ENCODE results near the gene FAM210B.

FAM210B gene

DNA sequence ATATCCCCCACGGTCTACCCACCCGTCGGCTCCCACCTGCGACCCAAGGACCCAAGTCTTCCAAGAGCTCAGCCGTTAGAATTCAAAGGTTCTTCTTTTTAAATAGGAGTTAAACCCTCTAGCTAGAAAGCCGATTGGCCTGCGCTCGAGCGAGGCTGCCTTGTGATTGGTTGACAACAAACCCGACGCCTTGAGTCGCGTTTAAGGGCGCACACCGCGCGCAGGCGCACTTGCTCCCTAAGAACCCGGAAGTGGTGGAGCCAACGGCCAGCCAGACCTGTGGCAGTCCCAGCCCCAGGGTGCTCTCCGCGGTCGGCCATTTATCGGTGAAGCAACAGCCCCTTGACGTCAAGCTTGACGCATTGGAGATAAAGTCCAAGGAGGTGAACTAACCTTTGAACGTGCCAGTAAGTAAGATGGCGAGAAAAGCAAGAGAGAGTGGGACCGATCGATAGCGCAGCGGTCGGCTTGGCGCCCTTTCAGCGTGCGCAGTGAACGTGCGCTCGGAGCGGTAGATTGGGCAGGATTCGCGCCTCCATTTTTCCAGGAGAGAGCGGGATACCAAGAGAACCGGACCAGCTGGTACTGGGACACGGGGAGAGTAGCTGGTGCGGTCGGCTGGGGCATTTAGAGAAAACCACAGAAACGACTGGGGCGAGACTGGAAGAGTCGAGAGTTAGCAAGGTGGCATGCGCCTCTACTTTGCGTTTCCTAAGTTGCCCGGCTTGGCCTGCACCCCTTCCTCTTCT is 33.5 kb downstream of the FAM210B start, which contains the start of the genes AURKA and CSTF1:
TSS of gene AURKA (minus strand) at position 84 of the 749 bp plus-strand sequence. CDS start 4,018 bp downstream, outside the sequence.
TSS of gene CSTF1 (plus strand) at position 514 of the 749 bp plus-strand sequence. CDS start 2,908 bp downstream, outside the sequence.
- TF ChIP-seq ZNF70 (CRISPR knock-in tag; IDR thresholded peaks at IDR 0.05) = peak; percentile 60; the same call in 1 of the 2 replicates
- TF ChIP-seq, protein P1, sequence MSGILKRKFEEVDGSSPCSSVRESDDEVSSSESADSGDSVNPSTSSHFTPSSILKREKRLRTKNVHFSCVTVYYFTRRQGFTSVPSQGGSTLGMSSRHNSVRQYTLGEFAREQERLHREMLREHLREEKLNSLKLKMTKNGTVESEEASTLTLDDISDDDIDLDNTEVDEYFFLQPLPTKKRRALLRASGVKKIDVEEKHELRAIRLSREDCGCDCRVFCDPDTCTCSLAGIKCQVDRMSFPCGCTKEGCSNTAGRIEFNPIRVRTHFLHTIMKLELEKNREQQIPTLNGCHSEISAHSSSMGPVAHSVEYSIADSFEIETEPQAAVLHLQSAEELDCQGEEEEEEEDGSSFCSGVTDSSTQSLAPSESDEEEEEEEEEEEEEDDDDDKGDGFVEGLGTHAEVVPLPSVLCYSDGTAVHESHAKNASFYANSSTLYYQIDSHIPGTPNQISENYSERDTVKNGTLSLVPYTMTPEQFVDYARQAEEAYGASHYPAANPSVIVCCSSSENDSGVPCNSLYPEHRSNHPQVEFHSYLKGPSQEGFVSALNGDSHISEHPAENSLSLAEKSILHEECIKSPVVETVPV (CRISPR knock-in tag; IDR thresholded peaks at IDR 0.05) = no peak
- TF ChIP-seq, protein P2, sequence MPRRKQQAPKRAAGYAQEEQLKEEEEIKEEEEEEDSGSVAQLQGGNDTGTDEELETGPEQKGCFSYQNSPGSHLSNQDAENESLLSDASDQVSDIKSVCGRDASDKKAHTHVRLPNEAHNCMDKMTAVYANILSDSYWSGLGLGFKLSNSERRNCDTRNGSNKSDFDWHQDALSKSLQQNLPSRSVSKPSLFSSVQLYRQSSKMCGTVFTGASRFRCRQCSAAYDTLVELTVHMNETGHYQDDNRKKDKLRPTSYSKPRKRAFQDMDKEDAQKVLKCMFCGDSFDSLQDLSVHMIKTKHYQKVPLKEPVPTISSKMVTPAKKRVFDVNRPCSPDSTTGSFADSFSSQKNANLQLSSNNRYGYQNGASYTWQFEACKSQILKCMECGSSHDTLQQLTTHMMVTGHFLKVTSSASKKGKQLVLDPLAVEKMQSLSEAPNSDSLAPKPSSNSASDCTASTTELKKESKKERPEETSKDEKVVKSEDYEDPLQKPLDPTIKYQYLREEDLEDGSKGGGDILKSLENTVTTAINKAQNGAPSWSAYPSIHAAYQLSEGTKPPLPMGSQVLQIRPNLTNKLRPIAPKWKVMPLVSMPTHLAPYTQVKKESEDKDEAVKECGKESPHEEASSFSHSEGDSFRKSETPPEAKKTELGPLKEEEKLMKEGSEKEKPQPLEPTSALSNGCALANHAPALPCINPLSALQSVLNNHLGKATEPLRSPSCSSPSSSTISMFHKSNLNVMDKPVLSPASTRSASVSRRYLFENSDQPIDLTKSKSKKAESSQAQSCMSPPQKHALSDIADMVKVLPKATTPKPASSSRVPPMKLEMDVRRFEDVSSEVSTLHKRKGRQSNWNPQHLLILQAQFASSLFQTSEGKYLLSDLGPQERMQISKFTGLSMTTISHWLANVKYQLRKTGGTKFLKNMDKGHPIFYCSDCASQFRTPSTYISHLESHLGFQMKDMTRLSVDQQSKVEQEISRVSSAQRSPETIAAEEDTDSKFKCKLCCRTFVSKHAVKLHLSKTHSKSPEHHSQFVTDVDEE (CRISPR knock-in tag; IDR thresholded peaks at IDR 0.05) = 0 out of 2 replicates have a peak, but pooled peaks have one; percentile 55
- peak; percentile 95 for ATAC-seq

DNA sequence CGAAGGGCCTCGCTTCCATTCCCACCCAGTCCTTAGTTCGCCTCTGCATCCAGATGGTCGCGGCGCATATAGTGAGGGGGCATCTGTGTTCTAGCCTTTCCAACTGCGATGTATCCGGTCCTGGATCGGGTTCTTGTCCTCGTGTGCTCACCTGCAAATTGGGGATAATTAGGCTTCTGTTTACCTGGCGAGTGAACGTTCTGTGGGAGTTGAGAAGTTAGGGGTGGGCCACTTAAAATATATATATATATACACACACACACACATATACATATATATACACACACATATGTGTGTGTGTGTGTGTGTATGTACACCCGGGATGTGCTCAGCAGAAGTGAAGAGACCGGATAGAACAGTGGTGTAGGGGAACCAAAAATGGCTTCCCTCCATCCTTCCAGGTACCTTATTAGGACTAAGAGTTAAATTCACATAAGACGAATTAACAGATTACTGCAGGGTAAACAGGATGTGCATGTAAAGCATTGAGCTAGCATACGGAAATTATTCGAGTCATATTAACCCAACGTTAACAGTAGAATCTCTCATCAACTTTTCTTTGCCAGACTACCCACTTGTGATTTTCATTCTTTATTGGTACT is 34.2 kb downstream of the FAM210B start:
- ATAC-seq = no peak
- TF ChIP-seq ZNF8 (CRISPR knock-in tag; IDR thresholded peaks at IDR 0.05) (no peak), ZNF70 (CRISPR knock-in tag; IDR thresholded peaks at IDR 0.05) (no peak)
- TF ChIP-seq, protein P3, sequence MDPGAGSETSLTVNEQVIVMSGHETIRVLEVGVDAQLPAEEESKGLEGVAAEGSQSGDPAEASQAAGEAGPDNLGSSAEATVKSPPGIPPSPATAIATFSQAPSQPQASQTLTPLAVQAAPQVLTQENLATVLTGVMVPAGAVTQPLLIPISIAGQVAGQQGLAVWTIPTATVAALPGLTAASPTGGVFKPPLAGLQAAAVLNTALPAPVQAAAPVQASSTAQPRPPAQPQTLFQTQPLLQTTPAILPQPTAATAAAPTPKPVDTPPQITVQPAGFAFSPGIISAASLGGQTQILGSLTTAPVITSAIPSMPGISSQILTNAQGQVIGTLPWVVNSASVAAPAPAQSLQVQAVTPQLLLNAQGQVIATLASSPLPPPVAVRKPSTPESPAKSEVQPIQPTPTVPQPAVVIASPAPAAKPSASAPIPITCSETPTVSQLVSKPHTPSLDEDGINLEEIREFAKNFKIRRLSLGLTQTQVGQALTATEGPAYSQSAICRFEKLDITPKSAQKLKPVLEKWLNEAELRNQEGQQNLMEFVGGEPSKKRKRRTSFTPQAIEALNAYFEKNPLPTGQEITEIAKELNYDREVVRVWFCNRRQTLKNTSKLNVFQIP (CRISPR knock-in tag; IDR thresholded peaks at IDR 0.05; ENCODE audit: borderline replicate concordance, low read depth) = no peak

DNA sequence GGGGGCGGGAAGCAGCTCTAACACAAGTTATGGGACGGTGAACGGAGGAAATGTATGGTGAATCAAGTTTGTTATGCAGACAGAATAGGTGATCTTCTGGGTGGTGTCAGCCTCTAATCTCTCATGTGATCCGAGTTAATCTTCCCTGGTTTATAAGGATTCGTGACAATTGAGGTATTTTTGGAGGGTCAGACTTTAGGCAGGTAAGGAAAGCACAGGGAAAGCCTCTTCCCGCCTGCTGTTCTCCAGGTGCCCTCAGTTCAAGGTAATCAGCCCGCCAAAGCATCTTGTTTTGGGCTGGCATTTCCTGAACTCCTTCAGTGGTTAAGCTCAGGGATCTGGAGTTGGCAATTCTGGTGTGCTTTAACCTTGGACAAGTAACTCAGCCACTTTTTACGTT is 34.9 kb downstream of the FAM210B start:
- ATAC-seq = no peak
- TF ChIP-seq, protein P2 (CRISPR knock-in tag; IDR thresholded peaks at IDR 0.05) = no peak
- TF ChIP-seq BACH2 (CRISPR knock-in tag; IDR thresholded peaks at IDR 0.05; ENCODE audit: borderline replicate concordance) = no peak

DNA sequence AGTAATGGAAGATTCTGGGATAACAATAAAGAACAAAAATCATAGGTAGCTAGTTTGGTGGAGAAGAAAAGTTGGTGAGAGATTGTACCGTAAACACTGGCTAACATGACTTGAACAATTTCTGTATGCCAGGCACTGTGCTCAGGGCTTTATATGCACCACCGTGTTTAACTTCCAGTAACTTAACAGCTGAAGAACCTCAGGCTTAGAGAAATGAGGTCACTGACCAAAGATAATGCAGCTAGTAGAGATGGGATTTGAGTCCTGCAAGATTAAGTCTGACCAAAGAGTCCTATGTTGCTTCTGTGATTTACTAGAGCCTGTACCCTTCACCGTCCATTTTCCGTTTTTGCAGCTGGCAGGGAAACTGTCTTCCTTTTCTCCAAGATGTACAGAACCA is 36.4 kb downstream of the FAM210B start:
- no peak for ATAC-seq
- no peak for TF ChIP-seq ZNF70 (CRISPR knock-in tag; IDR thresholded peaks at IDR 0.05)
- TF ChIP-seq SNAI2 (CRISPR knock-in tag; IDR thresholded peaks at IDR 0.05) = no peak
- TF ChIP-seq ZC3H10 (CRISPR knock-in tag; IDR thresholded peaks at IDR 0.05) = no peak
- no peak for TF ChIP-seq ISL1 (CRISPR knock-in tag; IDR thresholded peaks at IDR 0.05)
- no peak for TF ChIP-seq ZFP30 (CRISPR knock-in tag; IDR thresholded peaks at IDR 0.05)
- TF ChIP-seq ESRRG (CRISPR knock-in tag; IDR thresholded peaks at IDR 0.05) = no peak

DNA sequence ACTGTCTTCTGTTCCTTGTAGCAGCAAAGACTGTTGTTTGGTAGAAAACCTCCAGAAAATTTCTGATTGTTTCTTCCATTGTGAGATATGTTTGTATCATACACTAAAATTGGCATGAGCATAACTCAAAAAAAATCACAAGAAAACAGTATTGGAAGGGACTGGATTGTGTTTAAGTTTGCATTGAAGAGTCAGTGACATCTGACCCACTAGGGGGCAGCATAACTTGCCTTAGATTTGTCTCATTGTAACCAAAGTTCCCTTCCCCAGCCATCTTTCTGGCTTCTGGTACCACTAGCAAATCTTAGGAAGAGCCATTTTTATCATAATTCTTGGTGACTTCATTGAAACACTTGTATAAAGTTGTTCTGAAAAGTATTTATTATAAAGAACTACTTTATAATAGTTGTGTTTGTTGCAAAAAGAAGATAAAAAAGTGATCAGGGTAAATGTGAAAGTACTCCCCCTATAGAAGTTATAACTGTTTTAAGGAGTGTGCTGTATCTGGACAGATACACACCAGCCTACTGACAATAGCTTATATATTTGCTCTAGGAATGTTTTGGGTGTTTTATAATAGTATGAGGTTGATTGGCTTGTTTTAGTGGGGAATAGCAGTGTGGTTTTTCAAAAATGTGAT is 41.3 kb downstream of the FAM210B start:
- peak; percentile 84 for ATAC-seq
- TF ChIP-seq GLIS3 (CRISPR knock-in tag; IDR thresholded peaks at IDR 0.05) = no peak
- TF ChIP-seq, protein P2 (CRISPR knock-in tag; IDR thresholded peaks at IDR 0.05) = no peak
- TF ChIP-seq ESRRG (CRISPR knock-in tag; IDR thresholded peaks at IDR 0.05) = no peak
- no peak for TF ChIP-seq TCF4 (CRISPR knock-in tag; IDR thresholded peaks at IDR 0.05; ENCODE audit: borderline replicate concordance)
- TF ChIP-seq, protein P4, sequence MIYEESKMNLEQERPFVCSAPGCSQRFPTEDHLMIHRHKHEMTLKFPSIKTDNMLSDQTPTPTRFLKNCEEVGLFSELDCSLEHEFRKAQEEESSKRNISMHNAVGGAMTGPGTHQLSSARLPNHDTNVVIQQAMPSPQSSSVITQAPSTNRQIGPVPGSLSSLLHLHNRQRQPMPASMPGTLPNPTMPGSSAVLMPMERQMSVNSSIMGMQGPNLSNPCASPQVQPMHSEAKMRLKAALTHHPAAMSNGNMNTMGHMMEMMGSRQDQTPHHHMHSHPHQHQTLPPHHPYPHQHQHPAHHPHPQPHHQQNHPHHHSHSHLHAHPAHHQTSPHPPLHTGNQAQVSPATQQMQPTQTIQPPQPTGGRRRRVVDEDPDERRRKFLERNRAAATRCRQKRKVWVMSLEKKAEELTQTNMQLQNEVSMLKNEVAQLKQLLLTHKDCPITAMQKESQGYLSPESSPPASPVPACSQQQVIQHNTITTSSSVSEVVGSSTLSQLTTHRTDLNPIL (CRISPR knock-in tag; IDR thresholded peaks at IDR 0.05; ENCODE audit: low read depth) = no peak
- TF ChIP-seq RARB (CRISPR knock-in tag; IDR thresholded peaks at IDR 0.05) = no peak
- TF ChIP-seq SNAI2 (CRISPR knock-in tag; IDR thresholded peaks at IDR 0.05) = no peak
- no peak for TF ChIP-seq ZFP3 (CRISPR knock-in tag; IDR thresholded peaks at IDR 0.05)
